ENCODE measurements around the gene OSGIN1.
"Not testable (repeated sequence)": the region's sequence is repeated elsewhere in the genome, so short reads cannot be mapped to it uniquely, and the experiment has no call there.

Gene OSGIN1

GRCh38 chr16:83948914-83949723 is 3.9 kb upstream of the OSGIN1 start:
- TF ChIP-seq CTCF (IDR thresholded peaks at IDR 0.05; ENCODE audit: low read depth, low read length, poor library complexity, severe bottlenecking): no peak
- no peak for TF ChIP-seq EZH2phosphoT487 (IDR thresholded peaks at IDR 0.05; ENCODE audit: borderline replicate concordance, low read length)

DNA sequence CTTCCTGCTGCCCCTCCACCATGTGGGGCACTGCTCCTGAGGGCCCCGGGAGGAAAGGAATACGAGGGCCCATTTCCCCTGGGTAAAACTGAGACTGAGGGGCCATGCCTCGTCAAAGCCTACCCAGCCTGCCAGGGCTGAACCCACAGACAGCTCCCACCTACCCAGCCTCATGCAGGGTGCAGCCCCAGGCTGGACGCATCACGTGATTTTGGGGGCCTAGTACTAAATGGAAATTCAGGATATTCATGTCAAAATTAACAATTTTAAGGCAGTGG is 3.4 kb upstream of the OSGIN1 start:
- no peaks in the 10 kb centered on the region for H3K9me2 ChIP-seq (replicated peaks; ENCODE audit: control insufficient read depth, low read length)
- no peaks in the 10 kb centered on the region for H4K20me1 ChIP-seq (ENCODE audit: control insufficient read depth, insufficient read depth, low read depth, low read length)
- H3K79me2 ChIP-seq (ENCODE audit: control insufficient read depth, low read length): no peaks in the 10 kb centered on the region
- no peak for TF ChIP-seq CTCF (IDR thresholded peaks at IDR 0.05; ENCODE audit: low read depth, low read length, poor library complexity, severe bottlenecking)
- no peak for TF ChIP-seq EZH2phosphoT487 (IDR thresholded peaks at IDR 0.05; ENCODE audit: borderline replicate concordance, low read length)
- H3K4me1 ChIP-seq (ENCODE audit: control insufficient read depth, low read length): no peaks in the 10 kb centered on the region
- peaks cover 8% of the 10 kb centered on the region; the same call in 1 of the 2 replicates for H3K9me3 ChIP-seq (ENCODE audit: control insufficient read depth, insufficient read depth, low read length)
- H3F3A ChIP-seq (ENCODE audit: control insufficient read depth, insufficient read depth): peaks cover 7% of the 10 kb centered on the region
- no peak overlapping the region for H3K4me3 ChIP-seq (ENCODE audit: low read length)
- H3K27me3 ChIP-seq (ENCODE audit: control insufficient read depth, low read length): no peaks in the 10 kb centered on the region
- no peak overlapping the region for H3K27ac ChIP-seq (ENCODE audit: low read depth, low read length)
- H3K4me2 ChIP-seq (ENCODE audit: low read length): no peak overlapping the region
- no peaks in the 10 kb centered on the region for H3K36me3 ChIP-seq (ENCODE audit: control insufficient read depth, low read length)

More at GRCh38 chr16:83948914-83949723, 3.9 kb upstream of the OSGIN1 start:
- Histone ChIP-seq H3K27ac (ENCODE audit: low read depth, low read length) (no peak overlapping the region), H3K9me2 (replicated peaks; ENCODE audit: control insufficient read depth, low read length) (no peaks in the 10 kb centered on the region), H3K36me3 (ENCODE audit: control insufficient read depth, low read length) (no peaks in the 10 kb centered on the region), H3K79me2 (ENCODE audit: control insufficient read depth, low read length) (no peaks in the 10 kb centered on the region), H3F3A (ENCODE audit: control insufficient read depth, insufficient read depth) (peaks cover 7% of the 10 kb centered on the region), H3K4me1 (ENCODE audit: control insufficient read depth, low read length) (no peaks in the 10 kb centered on the region), H3K4me3 (ENCODE audit: low read length) (no peak overlapping the region), H3K9me3 (ENCODE audit: control insufficient read depth, insufficient read depth, low read length) (peaks cover 8% of the 10 kb centered on the region; the same call in 1 of the 2 replicates), H3K4me2 (ENCODE audit: low read length) (no peak overlapping the region), H3K27me3 (ENCODE audit: control insufficient read depth, low read length) (no peaks in the 10 kb centered on the region), H4K20me1 (ENCODE audit: control insufficient read depth, insufficient read depth, low read depth, low read length) (no peaks in the 10 kb centered on the region)

GRCh38 chr16:83950862-83951399 is 2.1 kb upstream of the OSGIN1 start:
- H3K9me3 ChIP-seq (ENCODE audit: control insufficient read depth, insufficient read depth, low read length); H4K20me1 ChIP-seq (ENCODE audit: control insufficient read depth, insufficient read depth, low read depth, low read length); H3K4me1 ChIP-seq (ENCODE audit: control insufficient read depth, low read length); H3K27me3 ChIP-seq (ENCODE audit: control insufficient read depth, low read length); H3K4me2 ChIP-seq (ENCODE audit: low read length); H3F3A ChIP-seq (ENCODE audit: control insufficient read depth, insufficient read depth); H3K9me2 ChIP-seq (replicated peaks; ENCODE audit: control insufficient read depth, low read length); H3K36me3 ChIP-seq (ENCODE audit: control insufficient read depth, low read length); H3K27ac ChIP-seq (ENCODE audit: low read depth, low read length); H3K4me3 ChIP-seq (ENCODE audit: low read length); H3K79me2 ChIP-seq (ENCODE audit: control insufficient read depth, low read length): not testable (repeated sequence)

- H3K4me1 ChIP-seq (ENCODE audit: control insufficient read depth, low read length): no peaks in the 10 kb centered on the region
- H3K79me2 ChIP-seq (ENCODE audit: control insufficient read depth, low read length): no peaks in the 10 kb centered on the region
- no peaks in the 10 kb centered on the region for H3K36me3 ChIP-seq (ENCODE audit: control insufficient read depth, low read length)
- H4K20me1 ChIP-seq (ENCODE audit: control insufficient read depth, insufficient read depth, low read depth, low read length): no peaks in the 10 kb centered on the region
- no peak overlapping the region for H3K4me2 ChIP-seq (ENCODE audit: low read length)
- TF ChIP-seq EZH2phosphoT487 (IDR thresholded peaks at IDR 0.05; ENCODE audit: borderline replicate concordance, low read length) (no peak), CTCF (IDR thresholded peaks at IDR 0.05; ENCODE audit: low read depth, low read length, poor library complexity, severe bottlenecking) (no peak)
- no peaks in the 10 kb centered on the region for H3K27me3 ChIP-seq (ENCODE audit: control insufficient read depth, low read length)
- H3K27ac ChIP-seq (ENCODE audit: low read depth, low read length): no peak overlapping the region
- H3K9me2 ChIP-seq (replicated peaks; ENCODE audit: control insufficient read depth, low read length): no peaks in the 10 kb centered on the region
- H3K4me3 ChIP-seq (ENCODE audit: low read length): no peak overlapping the region
- H3F3A ChIP-seq (ENCODE audit: control insufficient read depth, insufficient read depth): peaks cover 7% of the 10 kb centered on the region
- H3K9me3 ChIP-seq (ENCODE audit: control insufficient read depth, insufficient read depth, low read length): peaks cover 8% of the 10 kb centered on the region; the same call in 1 of the 2 replicates
These were observed 1.5 kb upstream of the OSGIN1 start for GRCh38 chr16:83951544-83951943.
